K562 (cell line): ENCODE measurements around the gene ATP2A1. TPM values are rescaled to one million over a fixed set of nuclear protein-coding genes. Genes with fewer than 3 reads are reported as not detected.

Source experiments
- EGR1 ChIP-seq: fragments of 450-650 bp; conservative IDR thresholded peaks from 2 replicates; pipeline ENCODE4 v1.6.1; 2017; ENCODE audit warnings: mild to moderate bottlenecking
- FOS ChIP-seq: IDR thresholded peaks from 3 replicates; pipeline ENCODE4 v1.6.1; 2011; ENCODE audit not compliant: insufficient read length; ENCODE audit errors: extremely low read depth
- FOXA3 ChIP-seq, 2 experiments: fragments of 450-650 bp in 1 of 2; sonication (generic) in 1 of 2; formaldehyde crosslinking; IDR thresholded peaks in 1 of 2; conservative IDR thresholded peaks in 1 of 2; 2 replicates each; pipeline versions ENCODE4 v1.4.0 to v1.8.0; 2020 to 2022; ENCODE audit warnings: mild to moderate bottlenecking in 2 of 2, missing genetic modification reagents in 1 of 2
- FOXP4 ChIP-seq: sonication (generic); formaldehyde crosslinking; IDR thresholded peaks from 2 replicates; pipeline ENCODE4 v1.8.0; 2022; ENCODE audit warnings: mild to moderate bottlenecking, missing genetic modification reagents, borderline replicate concordance
- GABPB1 ChIP-seq: sonication (generic); formaldehyde crosslinking; IDR thresholded peaks from 2 replicates; pipeline ENCODE4 v1.8.0; 2022; ENCODE audit warnings: mild to moderate bottlenecking, missing genetic modification reagents
- MBD2 ChIP-seq: sonication (generic); IDR thresholded peaks from 2 replicates; pipeline ENCODE4 v1.6.1; 2016; ENCODE audit warnings: low read depth, borderline replicate concordance
- MTF1 ChIP-seq: fragments of 250-450 bp; sonication (Bioruptor Pico); IDR thresholded peaks from 2 replicates; pipeline ENCODE4 v1.9.0; 2021; ENCODE audit warnings: moderate library complexity, mild to moderate bottlenecking, inconsistent platforms, borderline replicate concordance
- PHB ChIP-seq: fragments of 250-450 bp; sonication (Bioruptor Pico); IDR thresholded peaks from 2 replicates; pipeline ENCODE4 v1.5.0; 2021
- PHF20 ChIP-seq: fragments of 450-650 bp; IDR thresholded peaks from 2 replicates; pipeline ENCODE4 v1.6.1; 2018; ENCODE audit not compliant: partially characterized antibody
- SP2 ChIP-seq: IDR thresholded peaks from 2 replicates; pipeline ENCODE4 v1.6.1; 2011; ENCODE audit warnings: mild to moderate bottlenecking, low read depth, low read length, moderate library complexity; ENCODE audit not compliant: poor library complexity, severe bottlenecking; ENCODE audit errors: extremely low read depth
- TARDBP ChIP-seq: fragments of 450-650 bp; IDR thresholded peaks from 2 replicates; pipeline ENCODE4 v1.6.1; 2016
- TGIF2 ChIP-seq: sonication (generic); formaldehyde crosslinking; IDR thresholded peaks from 2 replicates; pipeline ENCODE4 v1.8.1; 2022; ENCODE audit warnings: mild to moderate bottlenecking, missing genetic modification reagents, moderate library complexity
- ZKSCAN3 ChIP-seq: fragments of 250-450 bp; sonication (Bioruptor Pico); IDR thresholded peaks from 2 replicates; pipeline ENCODE4 v1.4.0; 2020
- ZNF12 ChIP-seq: sonication (generic); formaldehyde crosslinking; IDR thresholded peaks from 2 replicates; pipeline ENCODE4 v1.4.0; 2020; ENCODE audit warnings: mild to moderate bottlenecking, missing genetic modification reagents
- polyA plus RNA-seq, 8 experiments: library from polyadenylated mRNA; depleted of rRNA in 4 of 8; stranded (reverse) in 5 of 8; unstranded in 3 of 8; fragments of >200 nt; fragmentation: Nextera tagmentation in 2 of 8; fragmentation: Illumina TruSeq in 1 of 8; extraction: Ambion mirVana in 2 of 8; extraction: Trizol in 1 of 8; gene quantifications; 2 replicates each; pipeline versions ENCODE4 v1.2.1 to v1.2.3, GENCODE V29; 2011 to 2014; ENCODE audit warnings: inconsistent platforms in 1 of 8, missing spikeins in 1 of 8
- total RNA-seq, 7 experiments: library from RNA; depleted of rRNA in 6 of 7; stranded (reverse); fragments of >200 nt in 6 of 7; fragmentation: Illumina TruSeq in 2 of 7; extraction: Trizol in 2 of 7; gene quantifications; 2 replicates each; pipeline versions ENCODE4 v1.2.1 to v1.2.3, GENCODE V29; 2011 to 2021; ENCODE audit warnings: low replicate concordance in 1 of 7
- TF ChIP-seq, protein P1 (sequence below), 2 experiments: fragments of 450-650 bp in 1 of 2; sonication (generic) in 1 of 2; formaldehyde crosslinking in 1 of 2; IDR thresholded peaks in 1 of 2; conservative IDR thresholded peaks in 1 of 2; 2 replicates each; pipeline versions ENCODE4 v1.6.1 to v1.8.1; 2016 to 2023; ENCODE audit warnings: mild to moderate bottlenecking in 2 of 2, moderate library complexity in 2 of 2, inconsistent platforms in 1 of 2, missing genetic modification reagents in 1 of 2
- TF ChIP-seq, protein P2 (sequence below): fragments of 450-650 bp; formaldehyde crosslinking; IDR thresholded peaks from 2 replicates; pipeline ENCODE4 v1.4.0; 2020; ENCODE audit warnings: mild to moderate bottlenecking
- TF ChIP-seq, protein P3 (sequence below): sonication (generic); formaldehyde crosslinking; IDR thresholded peaks from 2 replicates; pipeline ENCODE4 v1.8.0; 2022; ENCODE audit warnings: missing genetic modification reagents, mild to moderate bottlenecking, borderline replicate concordance
- TF ChIP-seq, protein P4 (sequence below), 2 experiments: fragments of 450-650 bp; conservative IDR thresholded peaks; 2 replicates each; pipeline ENCODE4 v1.6.1; 2017; ENCODE audit warnings: mild to moderate bottlenecking in 2 of 2, moderate library complexity in 2 of 2

ATP2A1 gene
- total and polyA plus RNA-seq, 9 of the 15 experiments (the other 6 are each of a cell fraction or from before 2014, with no cell fraction given), result 0.25 to 2.6 (median 0.65) TPM

GRCh38 chr16:28879841-28880588 lies 1.7 kb downstream of the ATP2A1 start (continued):
- TF ChIP-seq FOS (peak; percentile 78), TGIF2 (CRISPR knock-in tag) (0 out of 2 replicates have a peak, but pooled peaks have one; percentile 67), PHB (CRISPR knock-in tag) (0 out of 2 replicates have a peak, but pooled peaks have one; percentile 46), SP2 (peak; percentile 42), GABPB1 (CRISPR knock-in tag) (peak; percentile 52), MBD2 (peak; percentile 52; the same call in 1 of the 2 replicates), TARDBP (no peak), PHF20 (peak; percentile 71), ZNF12 (peak; percentile 20), FOXA3 (CRISPR knock-in tag; conservative IDR thresholded peaks at IDR 0.05 in 1 of 2, IDR thresholded peaks at IDR 0.05 in 1 of 2) (peak in 1 of 2 experiments; percentile 85; a peak in 2 of 4 replicates), MTF1 (CRISPR knock-in tag) (no peak), FOXP4 (CRISPR knock-in tag) (peak; percentile 95; the same call in 1 of the 2 replicates), EGR1 (0 out of 2 replicates have a peak, but pooled peaks have one; percentile 33), ZKSCAN3 (CRISPR knock-in tag) (no peak)
- TF ChIP-seq, protein P1, sequence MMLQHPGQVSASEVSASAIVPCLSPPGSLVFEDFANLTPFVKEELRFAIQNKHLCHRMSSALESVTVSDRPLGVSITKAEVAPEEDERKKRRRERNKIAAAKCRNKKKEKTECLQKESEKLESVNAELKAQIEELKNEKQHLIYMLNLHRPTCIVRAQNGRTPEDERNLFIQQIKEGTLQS (IDR thresholded peaks at IDR 0.05), result no peak
- TF ChIP-seq, protein P1 (CRISPR knock-in tag; conservative IDR thresholded peaks at IDR 0.05), result 0 out of 2 replicates have a peak, but pooled peaks have one; percentile 19
- TF ChIP-seq, protein P2, sequence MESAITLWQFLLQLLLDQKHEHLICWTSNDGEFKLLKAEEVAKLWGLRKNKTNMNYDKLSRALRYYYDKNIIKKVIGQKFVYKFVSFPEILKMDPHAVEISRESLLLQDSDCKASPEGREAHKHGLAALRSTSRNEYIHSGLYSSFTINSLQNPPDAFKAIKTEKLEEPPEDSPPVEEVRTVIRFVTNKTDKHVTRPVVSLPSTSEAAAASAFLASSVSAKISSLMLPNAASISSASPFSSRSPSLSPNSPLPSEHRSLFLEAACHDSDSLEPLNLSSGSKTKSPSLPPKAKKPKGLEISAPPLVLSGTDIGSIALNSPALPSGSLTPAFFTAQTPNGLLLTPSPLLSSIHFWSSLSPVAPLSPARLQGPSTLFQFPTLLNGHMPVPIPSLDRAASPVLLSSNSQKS, result no peak
- TF ChIP-seq, protein P3, sequence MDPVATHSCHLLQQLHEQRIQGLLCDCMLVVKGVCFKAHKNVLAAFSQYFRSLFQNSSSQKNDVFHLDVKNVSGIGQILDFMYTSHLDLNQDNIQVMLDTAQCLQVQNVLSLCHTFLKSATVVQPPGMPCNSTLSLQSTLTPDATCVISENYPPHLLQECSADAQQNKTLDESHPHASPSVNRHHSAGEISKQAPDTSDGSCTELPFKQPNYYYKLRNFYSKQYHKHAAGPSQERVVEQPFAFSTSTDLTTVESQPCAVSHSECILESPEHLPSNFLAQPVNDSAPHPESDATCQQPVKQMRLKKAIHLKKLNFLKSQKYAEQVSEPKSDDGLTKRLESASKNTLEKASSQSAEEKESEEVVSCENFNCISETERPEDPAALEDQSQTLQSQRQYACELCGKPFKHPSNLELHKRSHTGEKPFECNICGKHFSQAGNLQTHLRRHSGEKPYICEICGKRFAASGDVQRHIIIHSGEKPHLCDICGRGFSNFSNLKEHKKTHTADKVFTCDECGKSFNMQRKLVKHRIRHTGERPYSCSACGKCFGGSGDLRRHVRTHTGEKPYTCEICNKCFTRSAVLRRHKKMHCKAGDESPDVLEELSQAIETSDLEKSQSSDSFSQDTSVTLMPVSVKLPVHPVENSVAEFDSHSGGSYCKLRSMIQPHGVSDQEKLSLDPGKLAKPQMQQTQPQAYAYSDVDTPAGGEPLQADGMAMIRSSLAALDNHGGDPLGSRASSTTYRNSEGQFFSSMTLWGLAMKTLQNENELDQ, result peak; percentile 94
- TF ChIP-seq, protein P4, sequence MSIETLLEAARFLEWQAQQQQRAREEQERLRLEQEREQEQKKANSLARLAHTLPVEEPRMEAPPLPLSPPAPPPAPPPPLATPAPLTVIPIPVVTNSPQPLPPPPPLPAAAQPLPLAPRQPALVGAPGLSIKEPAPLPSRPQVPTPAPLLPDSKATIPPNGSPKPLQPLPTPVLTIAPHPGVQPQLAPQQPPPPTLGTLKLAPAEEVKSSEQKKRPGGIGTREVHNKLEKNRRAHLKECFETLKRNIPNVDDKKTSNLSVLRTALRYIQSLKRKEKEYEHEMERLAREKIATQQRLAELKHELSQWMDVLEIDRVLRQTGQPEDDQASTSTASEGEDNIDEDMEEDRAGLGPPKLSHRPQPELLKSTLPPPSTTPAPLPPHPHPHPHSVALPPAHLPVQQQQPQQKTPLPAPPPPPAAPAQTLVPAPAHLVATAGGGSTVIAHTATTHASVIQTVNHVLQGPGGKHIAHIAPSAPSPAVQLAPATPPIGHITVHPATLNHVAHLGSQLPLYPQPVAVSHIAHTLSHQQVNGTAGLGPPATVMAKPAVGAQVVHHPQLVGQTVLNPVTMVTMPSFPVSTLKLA (conservative IDR thresholded peaks at IDR 0.05), result peak; percentile 32 to 41; a peak in 2 of 4 replicates
